Activated naive CD4-positive, alpha-beta T cell treated with anti-CD3 and anti-CD28 coated beads, Interleukin-2, amount 50 U/mL, for 24 hours (primary cell): ENCODE data around the gene WDR82.
A peak's percentile ranks its signal among the peaks of the same experiment; 100 is the strongest.

Experiments used
- H3K27ac Mint-ChIP-seq: one replicate; pipeline ENCODE4 v1.8.0; 2021; ENCODE audit warnings: mild to moderate bottlenecking, mixed read lengths
- H3K27me3 Mint-ChIP-seq: one replicate; pipeline ENCODE4 v1.8.0; 2021; ENCODE audit warnings: mixed read lengths
- H3K36me3 Mint-ChIP-seq: one replicate; pipeline ENCODE4 v1.8.0; 2021; ENCODE audit warnings: mixed read lengths
- H3K4me1 Mint-ChIP-seq: one replicate; pipeline ENCODE4 v1.8.0; 2021; ENCODE audit warnings: mixed read lengths
- H3K4me3 Mint-ChIP-seq: one replicate; pipeline ENCODE4 v1.8.0; 2021; ENCODE audit warnings: mild to moderate bottlenecking, mixed read lengths
- H3K9me3 Mint-ChIP-seq: one replicate; pipeline ENCODE4 v1.8.0; 2021; ENCODE audit warnings: mixed read lengths

Gene WDR82

DNA sequence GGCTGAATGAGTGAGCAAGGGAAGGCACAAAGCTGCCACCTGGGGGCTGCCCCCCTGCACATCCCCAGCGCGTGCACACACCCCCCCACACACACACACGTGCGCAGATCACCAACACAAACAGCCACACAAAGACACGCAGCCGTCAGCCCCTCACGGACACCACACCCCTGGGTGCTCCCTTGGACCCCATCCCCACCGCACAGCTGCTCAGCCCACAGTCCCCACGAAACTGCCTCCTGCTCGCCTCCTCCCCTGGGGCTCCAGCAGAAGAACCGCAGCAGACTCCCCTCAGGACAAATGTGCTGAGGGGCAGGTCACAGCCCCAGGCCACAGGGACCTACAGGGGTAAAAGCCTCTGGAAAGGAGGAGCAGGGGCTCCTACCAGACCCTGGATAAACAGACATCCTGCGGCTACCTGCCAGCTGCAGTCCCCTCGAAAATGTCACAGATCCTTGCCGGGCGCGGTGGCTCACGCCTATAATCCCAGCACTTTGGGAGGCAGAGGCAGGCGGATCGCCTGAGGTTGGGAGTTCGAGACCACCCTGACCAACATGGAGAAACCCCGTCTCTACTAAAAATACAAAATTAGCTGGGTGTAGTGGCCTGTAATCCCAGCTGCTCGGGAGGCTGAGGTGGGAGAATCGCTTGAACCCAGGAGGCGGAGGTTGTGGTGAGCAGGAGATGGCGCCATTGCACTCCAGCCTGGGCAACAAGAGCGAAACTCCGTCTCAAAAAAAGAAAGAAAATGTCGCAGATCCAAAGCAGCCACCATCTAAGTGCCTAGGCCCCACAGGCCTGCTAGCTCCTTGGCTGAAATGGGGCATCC, 46.0 kb downstream of the WDR82 start:
- Mint-ChIP-seq H3K36me3 (peaks cover 4% of the 10 kb centered on the region), H3K27ac (no peak overlapping the region), H3K4me1 (peaks cover 59% of the 10 kb centered on the region), H3K4me3 (no peak overlapping the region), H3K9me3 (no peaks in the 10 kb centered on the region), H3K27me3 (no peaks in the 10 kb centered on the region)

DNA sequence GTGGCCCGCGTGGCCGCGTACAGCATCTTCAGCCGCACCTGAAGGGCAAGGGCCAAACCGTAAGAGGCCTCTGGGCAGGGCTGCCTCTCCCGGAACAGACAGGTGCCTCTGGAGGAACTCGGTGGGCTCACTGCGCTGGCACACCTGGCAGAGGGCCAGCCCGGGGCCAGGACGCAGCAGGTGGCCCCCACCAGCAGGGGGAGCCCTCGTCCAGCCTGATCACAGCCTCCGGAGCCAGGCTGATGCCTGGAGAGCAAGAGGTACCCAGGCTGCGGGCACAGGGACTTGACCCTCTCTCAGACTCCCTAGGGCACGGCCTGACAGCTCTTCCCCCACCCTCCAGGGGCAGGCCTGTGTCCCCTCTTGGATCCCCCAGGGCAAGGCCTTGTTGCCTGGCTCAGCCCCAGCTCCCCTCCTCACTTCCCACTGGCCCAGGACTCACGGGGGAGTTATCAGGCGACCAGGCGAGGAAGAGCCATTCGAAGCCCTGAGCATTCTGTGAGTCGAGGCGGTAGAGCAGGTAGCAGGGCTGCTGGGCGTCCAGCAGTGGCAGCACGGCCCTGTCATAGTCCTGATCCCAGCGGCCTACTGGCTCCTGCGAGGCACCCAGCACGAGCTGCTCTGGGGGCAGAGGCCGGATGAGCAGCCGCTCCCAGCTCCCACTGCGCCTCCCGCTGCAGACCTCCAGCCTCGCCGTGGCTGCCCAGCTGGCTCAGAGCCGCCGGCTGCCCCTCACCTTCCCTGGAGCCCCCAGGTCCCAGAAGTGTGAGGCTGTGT, 46.8 kb downstream of the WDR82 start:
- H3K36me3 Mint-ChIP-seq, result peaks cover 4% of the 10 kb centered on the region
- no peaks in the 10 kb centered on the region for H3K27me3 Mint-ChIP-seq
- H3K4me1 Mint-ChIP-seq, result peaks cover 54% of the 10 kb centered on the region
- H3K27ac Mint-ChIP-seq, result peak overlapping the region; percentile 77
- peak overlapping the region; percentile 30 for H3K4me3 Mint-ChIP-seq
- H3K9me3 Mint-ChIP-seq, result no peaks in the 10 kb centered on the region

GRCh38 chr3:52230889-52231499, 47.5 kb downstream of the WDR82 start:
- peaks cover 4% of the 10 kb centered on the region for H3K36me3 Mint-ChIP-seq
- H3K27ac Mint-ChIP-seq, result peak overlapping the region; percentile 30
- H3K9me3 Mint-ChIP-seq, result no peaks in the 10 kb centered on the region
- no peak overlapping the region for H3K4me3 Mint-ChIP-seq
- no peaks in the 10 kb centered on the region for H3K27me3 Mint-ChIP-seq
- H3K4me1 Mint-ChIP-seq, result peaks cover 54% of the 10 kb centered on the region

DNA sequence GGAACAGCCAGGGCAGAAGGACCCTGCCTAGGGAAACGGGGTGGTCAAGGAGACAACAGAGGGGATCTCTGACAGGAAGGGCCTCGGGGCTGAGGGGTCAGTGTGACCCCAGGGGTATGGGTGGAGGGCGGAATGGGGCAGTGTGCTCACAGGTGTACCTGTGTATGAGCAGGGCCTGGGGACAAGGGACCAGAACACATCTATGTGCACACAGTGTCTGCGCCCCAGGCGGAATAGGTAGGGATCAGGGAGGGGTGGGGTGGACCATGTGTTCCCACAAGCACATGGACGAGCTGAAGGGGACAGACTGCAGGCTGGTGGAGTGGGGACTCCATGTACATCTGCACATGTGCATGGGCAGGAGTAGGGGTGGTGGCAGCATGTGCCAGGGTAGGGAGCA, 48.0 kb downstream of the WDR82 start:
- Mint-ChIP-seq H3K27me3 (no peaks in the 10 kb centered on the region), H3K27ac (peak overlapping the region; percentile 30), H3K4me1 (peaks cover 54% of the 10 kb centered on the region), H3K9me3 (no peaks in the 10 kb centered on the region), H3K4me3 (no peak overlapping the region), H3K36me3 (peaks cover 4% of the 10 kb centered on the region)

DNA sequence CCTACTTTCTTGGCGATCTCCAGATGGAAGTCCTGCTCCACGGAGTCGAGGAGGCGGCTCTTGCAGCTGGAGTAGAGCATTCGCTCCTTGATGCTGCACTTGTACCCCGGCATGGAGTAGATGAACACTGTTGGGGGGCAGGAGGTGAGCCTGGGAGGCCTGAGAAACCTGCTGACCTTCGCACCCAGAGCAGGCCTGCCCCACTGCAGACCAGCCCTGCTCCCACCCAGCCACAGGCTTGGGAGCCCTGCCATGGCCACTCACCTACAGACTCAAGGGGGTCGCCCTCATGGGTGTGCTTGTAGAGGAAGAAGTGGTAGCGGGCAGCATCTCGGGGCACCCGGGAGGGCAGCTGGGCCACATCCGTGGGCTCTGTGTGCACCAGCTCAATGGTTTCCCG, 48.8 kb downstream of the WDR82 start:
- H3K4me3 Mint-ChIP-seq, result no peak overlapping the region
- H3K27me3 Mint-ChIP-seq, result no peaks in the 10 kb centered on the region
- peaks cover 53% of the 10 kb centered on the region for H3K4me1 Mint-ChIP-seq
- H3K36me3 Mint-ChIP-seq, result peaks cover 4% of the 10 kb centered on the region
- no peaks in the 10 kb centered on the region for H3K9me3 Mint-ChIP-seq
- H3K27ac Mint-ChIP-seq, result no peak overlapping the region

DNA sequence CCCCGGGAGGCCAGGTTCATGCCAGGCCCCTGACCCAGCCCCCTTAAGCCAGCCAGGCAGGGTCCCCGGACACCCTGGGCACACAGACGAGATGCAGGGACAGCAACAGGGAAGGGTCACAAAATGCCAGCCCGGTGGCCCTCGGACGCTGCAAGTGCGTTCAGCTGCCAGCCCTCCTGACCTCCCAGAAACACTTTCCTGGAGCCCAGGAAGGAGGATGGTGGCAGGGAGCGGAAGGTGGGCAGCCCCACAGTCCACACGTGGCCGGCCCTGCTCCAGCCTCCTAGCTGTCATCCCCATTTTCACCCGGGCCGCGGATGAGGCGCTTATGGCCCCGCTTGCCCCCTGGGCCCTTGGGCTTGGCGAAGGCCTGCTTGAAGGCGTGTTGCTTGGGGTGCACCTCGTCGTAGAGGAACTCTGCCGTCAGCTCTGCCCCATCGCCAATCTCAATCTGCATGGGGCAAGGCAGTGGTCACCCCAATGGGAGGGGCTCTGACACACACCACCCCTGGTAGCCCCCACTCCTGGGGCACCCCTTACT, 49.6 kb downstream of the WDR82 start:
- peaks cover 4% of the 10 kb centered on the region for H3K36me3 Mint-ChIP-seq
- H3K9me3 Mint-ChIP-seq, result no peaks in the 10 kb centered on the region
- H3K4me1 Mint-ChIP-seq, result peaks cover 54% of the 10 kb centered on the region
- no peaks in the 10 kb centered on the region for H3K27me3 Mint-ChIP-seq
- no peak overlapping the region for H3K4me3 Mint-ChIP-seq
- H3K27ac Mint-ChIP-seq, result no peak overlapping the region

DNA sequence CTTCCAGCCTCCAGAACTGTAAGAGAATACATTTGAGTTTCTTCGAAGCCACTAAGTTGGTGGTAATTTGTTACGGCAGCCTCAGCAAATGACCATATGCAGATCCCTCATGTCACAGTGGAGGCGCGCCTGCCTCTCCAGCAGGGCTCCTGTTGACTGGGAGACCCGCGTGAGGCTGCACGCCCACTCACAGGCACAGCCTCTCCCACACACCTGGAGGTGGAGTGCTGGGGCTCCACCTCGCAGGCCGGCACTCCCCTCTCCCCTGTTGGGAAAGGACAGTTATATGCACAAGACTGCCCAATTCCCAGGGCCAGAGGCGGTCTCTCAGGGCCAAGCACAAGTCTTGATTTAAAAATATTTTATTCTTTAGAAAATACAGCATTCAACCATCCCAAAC, 50.2 kb downstream of the WDR82 start:
- Mint-ChIP-seq H3K27ac (no peak overlapping the region), H3K36me3 (peaks cover 4% of the 10 kb centered on the region), H3K4me1 (peaks cover 54% of the 10 kb centered on the region), H3K27me3 (no peaks in the 10 kb centered on the region), H3K4me3 (no peak overlapping the region), H3K9me3 (no peaks in the 10 kb centered on the region)

- Mint-ChIP-seq H3K4me3 (no peak overlapping the region), H3K27ac (peak overlapping the region; percentile 74), H3K27me3 (no peaks in the 10 kb centered on the region), H3K36me3 (peaks cover 4% of the 10 kb centered on the region), H3K9me3 (no peaks in the 10 kb centered on the region), H3K4me1 (peaks cover 54% of the 10 kb centered on the region)
Observed at GRCh38 chr3:52227766-52228165, 50.7 kb downstream of the WDR82 start.

GRCh38 chr3:52227117-52227516, 51.3 kb downstream of the WDR82 start:
- Mint-ChIP-seq H3K4me3 (peak overlapping the region; percentile 2), H3K36me3 (peaks cover 4% of the 10 kb centered on the region), H3K27me3 (no peaks in the 10 kb centered on the region), H3K9me3 (no peaks in the 10 kb centered on the region), H3K27ac (peak overlapping the region; percentile 84), H3K4me1 (peaks cover 54% of the 10 kb centered on the region)

GRCh38 chr3:52226229-52226817, 52.1 kb downstream of the WDR82 start:
- H3K4me3 Mint-ChIP-seq, result peak overlapping the region; percentile 2
- H3K27ac Mint-ChIP-seq, result peak overlapping the region; percentile 84
- no peaks in the 10 kb centered on the region for H3K9me3 Mint-ChIP-seq
- H3K36me3 Mint-ChIP-seq, result peaks cover 4% of the 10 kb centered on the region
- no peaks in the 10 kb centered on the region for H3K27me3 Mint-ChIP-seq
- H3K4me1 Mint-ChIP-seq, result peaks cover 55% of the 10 kb centered on the region

GRCh38 chr3:52225452-52226228, 52.8 kb downstream of the WDR82 start, which contains the start of gene TLR9:
Gene TLR9 (minus strand): TSS chr3:52225645. CDS start chr3:52225529, 116 bp downstream.
- Mint-ChIP-seq H3K36me3 (peaks cover 4% of the 10 kb centered on the region), H3K4me3 (peak within 1 kb of the TSS; percentile 36), H3K4me1 (peaks cover 55% of the 10 kb centered on the region), H3K27ac (peak within 1 kb of the TSS; percentile 84), H3K9me3 (no peaks in the 10 kb centered on the region), H3K27me3 (no peaks in the 10 kb centered on the region)

GRCh38 chr3:52223449-52224408, 54.7 kb downstream of the WDR82 start:
- H3K36me3 Mint-ChIP-seq, result no peaks in the 10 kb centered on the region
- H3K9me3 Mint-ChIP-seq, result no peaks in the 10 kb centered on the region
- peak overlapping the region; percentile 46 for H3K27ac Mint-ChIP-seq
- peak overlapping the region; percentile 61 for H3K4me3 Mint-ChIP-seq
- H3K4me1 Mint-ChIP-seq, result peaks cover 70% of the 10 kb centered on the region
- H3K27me3 Mint-ChIP-seq, result no peaks in the 10 kb centered on the region

GRCh38 chr3:52222319-52223221, 55.9 kb downstream of the WDR82 start:
- H3K36me3 Mint-ChIP-seq, result no peaks in the 10 kb centered on the region
- H3K27ac Mint-ChIP-seq, result peak overlapping the region; percentile 51

More at GRCh38 chr3:52222319-52223221, 55.9 kb downstream of the WDR82 start:
- no peaks in the 10 kb centered on the region for H3K9me3 Mint-ChIP-seq
- H3K27me3 Mint-ChIP-seq, result no peaks in the 10 kb centered on the region
- H3K4me3 Mint-ChIP-seq, result peak overlapping the region; percentile 62
- peaks cover 82% of the 10 kb centered on the region for H3K4me1 Mint-ChIP-seq
